PFSK-1 (cell line): Measurements from ENCODE around the gene ZSCAN5B. TPM values are rescaled to one million over a fixed set of nuclear protein-coding genes. Genes with fewer than 3 reads are reported as not detected.
"Not testable (repeated sequence)": the region's sequence is repeated elsewhere in the genome, so short reads cannot be mapped to it uniquely, and the experiment has no call there.

Source experiments
- FOXP2 ChIP-seq: optimal IDR thresholded peaks from 2 replicates; pipeline ENCODE3; 2011; ENCODE audit warnings: borderline replicate concordance, control low read depth, inconsistent platforms; ENCODE audit not compliant: insufficient read depth; ENCODE audit errors: extremely low read length, extremely low read depth
- POLR2AphosphoS5 ChIP-seq: IDR thresholded peaks from 2 replicates; pipeline ENCODE4 v1.6.1; 2012; ENCODE audit warnings: low read depth, mild to moderate bottlenecking, control low read depth, low read length, moderate library complexity
- SIN3A ChIP-seq: IDR thresholded peaks from 2 replicates; pipeline ENCODE4 v1.6.1; 2012; ENCODE audit warnings: mild to moderate bottlenecking, low read length, moderate library complexity, borderline replicate concordance; ENCODE audit not compliant: insufficient read depth
- TAF1 ChIP-seq: IDR thresholded peaks from 2 replicates; pipeline ENCODE4 v1.6.1; 2012; ENCODE audit warnings: low read length, control low read depth, borderline replicate concordance; ENCODE audit not compliant: insufficient read depth
- polyA plus RNA-seq: library from polyadenylated mRNA; unstranded; fragments of >200 nt; gene quantifications from one replicate; pipeline ENCODE4 v1.2.1, GENCODE V29; 2012; ENCODE audit warnings: low read depth, missing spikeins; ENCODE audit not compliant: insufficient read length
- TF ChIP-seq, protein P1 (sequence below), 2 experiments: IDR thresholded peaks; 2 replicates each; pipeline versions ENCODE4 v1.6.1 to v1.8.0; 2011 to 2012; ENCODE audit warnings: low read depth in 2 of 2, low read length in 2 of 2, control low read depth in 1 of 2, inconsistent platforms in 1 of 2, mild to moderate bottlenecking in 1 of 2, moderate library complexity in 1 of 2; ENCODE audit not compliant: insufficient read depth in 1 of 2

The ZSCAN5B gene
- not detected for polyA plus RNA-seq

DNA sequence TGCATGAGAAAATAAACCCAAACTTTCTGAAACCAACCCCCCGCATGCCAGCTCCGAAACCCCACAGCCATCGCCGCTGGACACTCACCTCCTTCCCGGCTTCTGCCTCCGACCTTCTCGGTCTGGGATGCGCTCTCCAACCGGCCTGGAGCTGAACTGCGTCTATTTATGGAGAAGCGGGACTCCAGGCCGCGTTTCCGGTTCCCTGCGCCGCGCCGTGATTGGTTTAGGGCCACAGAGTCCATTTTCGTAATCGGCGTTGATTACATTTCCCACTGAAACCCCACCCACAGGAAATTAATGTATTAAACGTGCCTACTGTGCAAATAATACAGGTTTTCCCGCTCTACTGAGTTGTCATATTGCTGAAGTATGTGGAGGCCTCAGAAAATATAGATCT is at the start of gene ZSCAN5B:
ZSCAN5B (minus strand) TSS at position 138 of the 400 bp plus-strand sequence. CDS start 4,731 bp downstream, outside the sequence.
- not testable (repeated sequence) for TF ChIP-seq SIN3A, POLR2AphosphoS5
- TF ChIP-seq, protein P1, sequence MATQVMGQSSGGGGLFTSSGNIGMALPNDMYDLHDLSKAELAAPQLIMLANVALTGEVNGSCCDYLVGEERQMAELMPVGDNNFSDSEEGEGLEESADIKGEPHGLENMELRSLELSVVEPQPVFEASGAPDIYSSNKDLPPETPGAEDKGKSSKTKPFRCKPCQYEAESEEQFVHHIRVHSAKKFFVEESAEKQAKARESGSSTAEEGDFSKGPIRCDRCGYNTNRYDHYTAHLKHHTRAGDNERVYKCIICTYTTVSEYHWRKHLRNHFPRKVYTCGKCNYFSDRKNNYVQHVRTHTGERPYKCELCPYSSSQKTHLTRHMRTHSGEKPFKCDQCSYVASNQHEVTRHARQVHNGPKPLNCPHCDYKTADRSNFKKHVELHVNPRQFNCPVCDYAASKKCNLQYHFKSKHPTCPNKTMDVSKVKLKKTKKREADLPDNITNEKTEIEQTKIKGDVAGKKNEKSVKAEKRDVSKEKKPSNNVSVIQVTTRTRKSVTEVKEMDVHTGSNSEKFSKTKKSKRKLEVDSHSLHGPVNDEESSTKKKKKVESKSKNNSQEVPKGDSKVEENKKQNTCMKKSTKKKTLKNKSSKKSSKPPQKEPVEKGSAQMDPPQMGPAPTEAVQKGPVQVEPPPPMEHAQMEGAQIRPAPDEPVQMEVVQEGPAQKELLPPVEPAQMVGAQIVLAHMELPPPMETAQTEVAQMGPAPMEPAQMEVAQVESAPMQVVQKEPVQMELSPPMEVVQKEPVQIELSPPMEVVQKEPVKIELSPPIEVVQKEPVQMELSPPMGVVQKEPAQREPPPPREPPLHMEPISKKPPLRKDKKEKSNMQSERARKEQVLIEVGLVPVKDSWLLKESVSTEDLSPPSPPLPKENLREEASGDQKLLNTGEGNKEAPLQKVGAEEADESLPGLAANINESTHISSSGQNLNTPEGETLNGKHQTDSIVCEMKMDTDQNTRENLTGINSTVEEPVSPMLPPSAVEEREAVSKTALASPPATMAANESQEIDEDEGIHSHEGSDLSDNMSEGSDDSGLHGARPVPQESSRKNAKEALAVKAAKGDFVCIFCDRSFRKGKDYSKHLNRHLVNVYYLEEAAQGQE (IDR thresholded peaks at IDR 0.05; ENCODE audit: insufficient read depth in 1 of 2, low read depth in 2 of 2, low read length in 2 of 2) = not testable (repeated sequence)

DNA sequence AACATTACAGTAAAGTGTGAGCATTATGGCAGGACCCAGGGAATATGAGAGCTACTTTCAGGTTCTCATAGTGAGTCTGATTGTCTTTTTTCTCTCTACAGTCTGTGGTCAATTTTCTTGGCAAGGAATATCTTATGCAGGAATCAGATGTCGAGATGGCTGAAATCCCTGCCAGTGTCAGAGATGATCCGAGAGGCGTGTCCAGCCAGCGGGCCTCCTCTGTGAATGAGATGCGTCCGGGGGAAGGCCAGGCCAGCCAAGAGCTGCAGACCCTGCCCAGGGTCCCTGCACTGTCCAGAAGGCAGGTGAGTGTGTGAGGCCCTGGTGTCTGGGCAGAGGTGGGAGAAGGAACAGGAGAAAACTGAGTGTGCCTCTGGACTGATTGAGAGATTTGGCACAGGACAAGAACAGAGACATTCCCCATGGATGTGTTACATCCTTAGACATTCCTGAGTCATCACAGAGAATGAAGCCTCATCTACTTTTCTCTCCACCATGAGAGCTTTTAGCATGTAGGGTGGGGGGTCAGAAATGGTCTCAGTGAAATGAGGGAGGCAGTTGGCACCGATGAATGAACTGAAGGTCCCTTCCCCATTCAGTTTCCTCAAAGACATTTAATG is 47.6 kb upstream of the ZSCAN5B start:
- TF ChIP-seq POLR2AphosphoS5 (no peak), FOXP2 (no peak), TAF1 (no peak), SIN3A (no peak)
- TF ChIP-seq, protein P1 (IDR thresholded peaks at IDR 0.05; ENCODE audit: insufficient read depth in 1 of 2, low read depth in 2 of 2, low read length in 2 of 2) = no peak

DNA sequence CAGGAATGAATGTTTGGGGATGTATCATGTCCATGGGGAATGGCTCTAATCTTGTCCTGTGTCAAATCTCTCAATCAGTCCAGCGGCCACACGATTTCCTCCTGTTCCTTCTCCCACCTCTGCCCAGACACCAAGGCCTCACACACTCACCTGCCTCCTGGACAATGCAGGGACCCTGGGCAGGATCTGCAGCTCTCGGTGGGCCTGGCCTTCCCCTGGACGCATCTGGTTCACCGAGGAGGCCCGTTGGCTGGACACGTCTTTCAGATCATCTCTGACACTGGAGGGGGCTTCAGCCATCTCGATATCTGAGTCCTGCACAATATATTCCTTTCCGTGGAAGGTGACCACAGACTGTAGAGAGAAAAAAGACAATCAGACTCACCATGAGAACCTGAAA is 25.9 kb upstream of the ZSCAN5B start:
- no peak for TF ChIP-seq POLR2AphosphoS5
- no peak for TF ChIP-seq TAF1
- TF ChIP-seq FOXP2 = no peak
- TF ChIP-seq, protein P1 (IDR thresholded peaks at IDR 0.05; ENCODE audit: insufficient read depth in 1 of 2, low read depth in 2 of 2, low read length in 2 of 2) = no peak
- TF ChIP-seq SIN3A = no peak

GRCh38 chr19:56222901-56223300 is 25.3 kb upstream of the ZSCAN5B start:
- no peak for TF ChIP-seq SIN3A
- TF ChIP-seq FOXP2 = no peak
- TF ChIP-seq, protein P1 (IDR thresholded peaks at IDR 0.05; ENCODE audit: insufficient read depth in 1 of 2, low read depth in 2 of 2, low read length in 2 of 2) = no peak
- no peak for TF ChIP-seq TAF1
- TF ChIP-seq POLR2AphosphoS5 = no peak
